SKM-1 (cell line): ENCODE data around the gene COL28A1.

Source experiments
- DNase-seq: peaks from one replicate; lab custom pipeline; 2025; ENCODE audit not compliant: unreplicated experiment; lab: John Stamatoyannopoulos, UW

The COL28A1 gene

DNA sequence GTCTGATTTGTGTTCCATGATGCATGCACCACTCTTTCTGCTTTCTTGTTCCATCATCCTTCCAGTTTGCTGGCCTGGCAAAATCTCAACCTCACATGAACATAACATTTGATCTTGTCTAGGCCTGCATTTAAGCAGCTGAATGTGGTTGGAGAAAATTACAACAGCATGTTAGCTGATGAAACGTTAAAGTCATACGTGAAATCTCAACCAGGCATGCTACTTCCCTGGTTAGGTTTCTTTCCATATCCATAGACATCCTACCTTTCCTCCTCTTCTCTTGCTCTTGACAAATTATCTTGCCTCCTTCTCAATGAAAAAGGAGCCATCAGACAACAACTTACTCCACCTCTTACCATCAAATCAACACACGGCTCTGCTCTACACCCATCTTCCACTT, 199.8 kb downstream of the COL28A1 start:
- DNase-seq = no peak

- no peak for DNase-seq
These were observed 200.5 kb downstream of the COL28A1 start for GRCh38 chr7:7335215-7335614.

GRCh38 chr7:7333610-7334009, 202.1 kb downstream of the COL28A1 start:
- no peak for DNase-seq

- no peak for DNase-seq
These were observed 204.2 kb downstream of the COL28A1 start for GRCh38 chr7:7331523-7331922.

GRCh38 chr7:7330997-7331396, 204.7 kb downstream of the COL28A1 start:
- no peak for DNase-seq

DNA sequence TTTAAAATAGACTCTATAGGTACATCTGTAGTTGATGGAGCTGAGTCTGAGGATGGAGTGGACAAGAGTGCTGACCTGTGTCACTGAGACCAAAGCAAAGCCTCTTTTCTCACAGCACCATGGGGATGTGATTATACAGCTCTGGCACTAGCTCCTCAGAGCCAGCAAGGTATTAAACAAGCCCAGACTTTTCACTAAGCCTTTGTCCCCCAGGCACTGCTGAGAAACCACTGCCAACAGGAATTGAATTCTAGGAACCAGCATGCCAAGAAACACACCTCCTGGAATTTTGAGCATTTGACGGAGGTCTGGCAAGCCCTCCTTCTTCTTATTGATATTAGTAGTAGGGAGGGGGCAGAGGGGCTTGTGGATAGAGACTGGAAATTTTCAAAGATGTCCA, 206.3 kb downstream of the COL28A1 start:
- no peak for DNase-seq

GRCh38 chr7:7327423-7327822, 208.2 kb downstream of the COL28A1 start:
- DNase-seq = no peak

DNA sequence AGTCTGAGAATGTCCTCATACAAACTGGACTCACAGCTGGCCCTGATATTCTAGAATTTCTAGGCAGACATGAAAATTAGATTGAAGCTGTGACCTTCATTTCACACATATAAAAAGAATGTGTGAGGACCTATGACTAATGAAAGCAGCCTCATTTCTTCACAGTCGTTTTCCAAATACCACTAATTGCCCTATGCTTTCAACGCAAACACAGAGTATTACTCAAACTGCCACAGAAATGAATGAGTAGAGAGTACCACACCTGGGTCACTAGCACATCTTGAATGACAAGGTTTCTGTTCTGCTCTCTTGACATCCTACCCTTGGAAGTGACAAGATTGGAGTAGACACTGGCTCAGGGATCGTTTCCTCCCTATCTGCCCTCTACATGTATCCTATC, 211.0 kb downstream of the COL28A1 start:
- no peak for DNase-seq

DNA sequence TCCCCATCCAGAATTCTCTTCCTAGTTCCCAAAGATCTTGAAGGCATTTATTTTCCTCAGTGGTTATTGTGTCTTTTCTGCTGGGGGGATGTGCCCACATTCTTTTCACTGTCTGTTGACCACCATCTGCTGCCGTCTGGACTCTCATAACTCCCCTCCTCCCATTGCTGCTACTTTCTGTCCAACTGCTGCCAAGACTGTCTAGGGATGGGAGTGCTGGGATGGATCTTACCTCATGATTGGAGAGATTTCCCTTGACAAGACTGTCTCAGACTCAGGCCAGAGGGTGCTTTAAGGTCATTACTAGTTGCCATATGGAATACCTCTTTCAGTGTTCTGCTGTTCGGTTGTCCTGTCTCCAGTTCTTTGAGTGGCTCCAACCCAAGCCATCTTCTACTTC, 211.8 kb downstream of the COL28A1 start:
- no peak for DNase-seq

GRCh38 chr7:7323352-7323751, 212.3 kb downstream of the COL28A1 start:
- no peak for DNase-seq

- DNase-seq = no peak
These were observed 214.0 kb downstream of the COL28A1 start for GRCh38 chr7:7321681-7322080.

DNA sequence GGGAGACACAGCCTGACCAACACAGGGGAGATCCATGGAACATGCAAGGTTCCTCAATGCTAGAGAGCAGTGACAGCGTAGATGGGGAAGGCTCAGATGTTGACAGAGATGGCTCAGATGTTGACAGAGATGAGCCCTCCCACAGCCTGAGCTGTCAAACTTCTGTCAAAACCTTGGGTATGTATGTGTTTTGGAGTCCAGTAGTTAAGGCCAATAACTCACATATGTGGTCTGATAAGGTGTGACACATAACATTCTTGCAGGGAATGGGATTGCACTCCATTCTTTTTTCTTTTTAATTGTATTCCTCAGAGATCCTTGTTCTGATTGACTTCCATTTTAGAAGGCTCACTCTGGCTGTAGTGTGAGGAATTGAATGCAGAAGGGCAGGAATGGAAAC, 217.1 kb downstream of the COL28A1 start:
- DNase-seq = no peak

- DNase-seq = no peak
These were observed 217.8 kb downstream of the COL28A1 start for GRCh38 chr7:7317850-7318249.

DNA sequence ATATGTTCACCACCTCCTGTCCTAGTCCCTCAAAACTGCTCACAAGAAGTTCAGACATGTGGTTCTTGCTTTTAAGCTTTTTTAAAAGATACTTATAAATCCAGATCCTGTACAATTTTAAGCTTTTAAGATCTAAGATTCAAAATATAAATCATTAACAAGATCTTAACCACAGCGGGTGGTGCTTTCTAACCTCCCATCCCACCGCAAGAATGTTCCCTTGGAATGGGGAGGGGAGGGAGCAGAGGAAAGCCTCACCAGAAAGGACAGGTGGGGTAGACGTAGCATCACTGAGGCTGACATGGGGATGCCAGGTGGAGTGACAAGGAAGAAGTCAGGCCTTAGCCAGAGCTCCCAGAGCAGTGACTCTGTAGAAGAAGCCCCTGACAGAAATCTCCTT, 219.8 kb downstream of the COL28A1 start:
- DNase-seq = no peak

- DNase-seq = no peak
These were observed 223.3 kb downstream of the COL28A1 start for GRCh38 chr7:7312323-7312722.

DNA sequence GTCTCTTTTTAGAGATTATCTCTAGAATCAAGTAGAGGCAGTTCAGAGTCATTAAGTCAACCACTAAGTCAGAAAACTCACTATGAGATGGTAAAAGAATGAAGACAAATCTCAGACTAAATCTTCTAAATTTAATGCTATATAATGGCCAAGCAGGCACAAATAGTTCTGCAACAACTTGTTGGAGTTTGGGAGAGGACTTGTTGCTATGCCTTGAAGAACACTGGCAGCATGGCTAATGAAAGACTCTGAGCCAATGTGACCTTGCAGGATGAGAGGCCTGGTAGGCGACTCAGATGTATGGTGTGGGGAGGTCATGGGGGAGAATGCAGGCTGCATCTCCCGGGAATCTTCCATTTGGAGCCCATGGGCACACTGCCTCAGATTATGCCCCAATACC, 224.7 kb downstream of the COL28A1 start:
- no peak for DNase-seq

- DNase-seq = no peak
These were observed 226.5 kb downstream of the COL28A1 start for GRCh38 chr7:7309203-7309602.
